ENCODE measurements around the gene CLSTN2.

The CLSTN2 gene

DNA sequence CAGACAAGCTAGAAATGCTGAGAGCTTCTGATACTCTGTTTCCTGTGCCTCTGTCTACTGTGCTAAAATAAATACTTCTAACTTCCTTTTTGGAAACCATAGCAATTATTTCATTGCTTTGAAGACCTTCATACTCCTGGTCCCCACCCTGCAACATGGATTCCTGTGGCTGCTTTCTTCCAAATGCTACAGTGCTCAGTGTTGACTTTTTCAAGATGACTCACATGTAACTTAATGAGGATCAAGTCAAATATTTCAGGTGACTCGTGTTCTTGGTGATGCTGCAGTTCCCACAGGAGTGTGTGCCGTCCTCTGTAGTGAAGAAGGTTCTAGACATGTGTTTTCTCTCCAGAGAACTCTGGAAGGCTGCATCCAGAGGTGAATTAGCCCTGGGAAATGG is 288.6 kb downstream of the CLSTN2 start:
- Mint-ChIP-seq H3K4me3 (no peak overlapping the region), H3K27ac (no peak overlapping the region), H3K36me3 (ENCODE audit: low read depth) (no peaks in the 10 kb centered on the region), H3K27me3 (ENCODE audit: low read depth) (no peaks in the 10 kb centered on the region), H3K9me3 (no peaks in the 10 kb centered on the region), H3K4me1 (ENCODE audit: low read depth) (no peaks in the 10 kb centered on the region)

GRCh38 chr3:140224307-140224706 is 289.3 kb downstream of the CLSTN2 start:
- no peaks in the 10 kb centered on the region for H3K9me3 Mint-ChIP-seq
- H3K4me1 Mint-ChIP-seq (ENCODE audit: low read depth): no peaks in the 10 kb centered on the region
- no peak overlapping the region for H3K27ac Mint-ChIP-seq
- H3K27me3 Mint-ChIP-seq (ENCODE audit: low read depth): no peaks in the 10 kb centered on the region
- H3K36me3 Mint-ChIP-seq (ENCODE audit: low read depth): no peaks in the 10 kb centered on the region
- H3K4me3 Mint-ChIP-seq: no peak overlapping the region

GRCh38 chr3:140225996-140226395 is 291.0 kb downstream of the CLSTN2 start:
- H3K36me3 Mint-ChIP-seq (ENCODE audit: low read depth): no peaks in the 10 kb centered on the region
- no peaks in the 10 kb centered on the region for H3K4me1 Mint-ChIP-seq (ENCODE audit: low read depth)
- H3K27me3 Mint-ChIP-seq (ENCODE audit: low read depth): no peaks in the 10 kb centered on the region
- no peaks in the 10 kb centered on the region for H3K9me3 Mint-ChIP-seq
- no peak overlapping the region for H3K27ac Mint-ChIP-seq
- H3K4me3 Mint-ChIP-seq: no peak overlapping the region

DNA sequence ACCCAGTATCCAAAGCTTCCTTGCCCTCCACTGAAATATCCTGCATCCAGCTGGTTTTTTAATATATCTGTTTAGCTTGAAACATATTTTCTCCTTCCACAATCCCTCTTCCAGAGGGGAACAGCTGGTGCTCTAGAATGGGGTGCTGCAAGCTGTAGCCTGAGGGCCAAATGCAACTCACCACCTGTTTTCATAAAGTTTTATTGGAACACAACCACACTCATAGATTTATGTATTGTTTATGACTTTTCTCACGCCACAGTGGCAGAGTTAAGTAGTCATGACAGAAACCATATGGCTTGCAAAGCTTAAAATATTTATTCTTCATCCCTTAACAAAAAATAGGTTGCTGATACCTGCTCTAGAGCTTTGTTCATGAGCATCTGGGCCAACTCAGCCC is 298.7 kb downstream of the CLSTN2 start:
- no peaks in the 10 kb centered on the region for H3K4me1 Mint-ChIP-seq (ENCODE audit: low read depth)
- H3K9me3 Mint-ChIP-seq: no peaks in the 10 kb centered on the region
- no peaks in the 10 kb centered on the region for H3K27me3 Mint-ChIP-seq (ENCODE audit: low read depth)
- H3K36me3 Mint-ChIP-seq (ENCODE audit: low read depth): no peaks in the 10 kb centered on the region
- H3K27ac Mint-ChIP-seq: no peak overlapping the region
- no peak overlapping the region for H3K4me3 Mint-ChIP-seq

DNA sequence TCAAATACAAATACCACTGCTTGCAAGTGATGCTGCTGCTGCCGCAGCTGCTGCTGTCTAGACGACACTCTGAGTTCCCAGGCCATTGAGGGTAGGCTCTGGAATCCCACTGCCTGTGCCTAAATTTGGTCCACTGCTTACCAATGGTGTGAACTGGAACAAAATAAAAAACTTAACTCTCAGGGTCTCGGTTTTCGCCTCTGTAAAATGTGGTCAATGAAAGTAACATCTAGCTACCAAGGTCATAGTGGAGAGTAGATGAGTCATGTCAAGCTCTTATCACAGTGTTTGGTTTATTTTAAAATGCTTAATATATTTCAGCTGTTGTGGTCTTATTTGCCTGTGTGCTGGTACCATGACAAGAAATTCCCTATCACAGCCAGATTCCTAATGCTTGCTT is 299.3 kb downstream of the CLSTN2 start:
- H3K4me3 Mint-ChIP-seq: no peak overlapping the region
- H3K4me1 Mint-ChIP-seq (ENCODE audit: low read depth): no peaks in the 10 kb centered on the region
- no peaks in the 10 kb centered on the region for H3K36me3 Mint-ChIP-seq (ENCODE audit: low read depth)
- no peak overlapping the region for H3K27ac Mint-ChIP-seq
- no peaks in the 10 kb centered on the region for H3K9me3 Mint-ChIP-seq
- H3K27me3 Mint-ChIP-seq (ENCODE audit: low read depth): no peaks in the 10 kb centered on the region

GRCh38 chr3:140236836-140237501 is 302.0 kb downstream of the CLSTN2 start:
- H3K27ac Mint-ChIP-seq: no peak overlapping the region
- H3K27me3 Mint-ChIP-seq (ENCODE audit: low read depth): no peaks in the 10 kb centered on the region
- H3K4me3 Mint-ChIP-seq: no peak overlapping the region
- H3K4me1 Mint-ChIP-seq (ENCODE audit: low read depth): no peaks in the 10 kb centered on the region
- no peaks in the 10 kb centered on the region for H3K36me3 Mint-ChIP-seq (ENCODE audit: low read depth)
- H3K9me3 Mint-ChIP-seq: no peaks in the 10 kb centered on the region

GRCh38 chr3:140238646-140239314 is 303.8 kb downstream of the CLSTN2 start:
- H3K27me3 Mint-ChIP-seq (ENCODE audit: low read depth): no peaks in the 10 kb centered on the region

GRCh38 chr3:140242818-140243276 is 307.9 kb downstream of the CLSTN2 start:
- Mint-ChIP-seq H3K9me3 (no peaks in the 10 kb centered on the region), H3K4me3 (no peak overlapping the region), H3K4me1 (ENCODE audit: low read depth) (no peaks in the 10 kb centered on the region), H3K27ac (no peak overlapping the region), H3K36me3 (ENCODE audit: low read depth) (no peaks in the 10 kb centered on the region), H3K27me3 (ENCODE audit: low read depth) (no peaks in the 10 kb centered on the region)

More at GRCh38 chr3:140238646-140239314, 303.8 kb downstream of the CLSTN2 start:
- Mint-ChIP-seq H3K27ac (no peak overlapping the region), H3K9me3 (no peaks in the 10 kb centered on the region), H3K36me3 (ENCODE audit: low read depth) (no peaks in the 10 kb centered on the region), H3K4me3 (no peak overlapping the region), H3K4me1 (ENCODE audit: low read depth) (no peaks in the 10 kb centered on the region)

- H3K4me3 Mint-ChIP-seq: no peak overlapping the region
- H3K9me3 Mint-ChIP-seq: no peaks in the 10 kb centered on the region
Measured at GRCh38 chr3:140243575-140243974, 308.6 kb downstream of the CLSTN2 start.

DNA sequence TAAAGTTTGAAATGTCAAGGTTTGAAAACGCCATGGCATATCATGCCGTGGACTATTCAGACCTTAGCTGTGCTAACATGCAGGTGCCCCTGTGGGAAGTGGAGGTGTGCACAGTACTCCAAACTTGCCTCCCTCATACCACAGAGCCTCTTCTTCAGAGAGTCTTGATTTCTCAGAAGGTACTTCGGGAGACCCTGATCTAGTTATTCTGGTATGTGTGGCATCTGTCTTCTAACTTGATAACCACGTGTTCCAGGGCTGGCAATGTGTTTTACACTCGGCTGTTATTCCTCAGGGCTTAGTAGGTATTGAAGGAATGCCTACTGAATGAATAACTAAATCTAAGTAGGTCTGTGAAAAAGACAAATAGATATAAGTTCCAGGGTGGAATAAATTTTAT is 309.9 kb downstream of the CLSTN2 start:
- Mint-ChIP-seq H3K4me3 (no peak overlapping the region), H3K27ac (no peak overlapping the region), H3K4me1 (ENCODE audit: low read depth) (no peaks in the 10 kb centered on the region), H3K27me3 (ENCODE audit: low read depth) (no peaks in the 10 kb centered on the region), H3K9me3 (no peaks in the 10 kb centered on the region), H3K36me3 (ENCODE audit: low read depth) (no peaks in the 10 kb centered on the region)

More at GRCh38 chr3:140243575-140243974, 308.6 kb downstream of the CLSTN2 start:
- H3K36me3 Mint-ChIP-seq (ENCODE audit: low read depth): no peaks in the 10 kb centered on the region
- no peaks in the 10 kb centered on the region for H3K4me1 Mint-ChIP-seq (ENCODE audit: low read depth)
- no peak overlapping the region for H3K27ac Mint-ChIP-seq
- no peaks in the 10 kb centered on the region for H3K27me3 Mint-ChIP-seq (ENCODE audit: low read depth)

GRCh38 chr3:140246578-140246977 is 311.6 kb downstream of the CLSTN2 start:
- no peaks in the 10 kb centered on the region for H3K36me3 Mint-ChIP-seq (ENCODE audit: low read depth)
- H3K27ac Mint-ChIP-seq: no peak overlapping the region
- no peaks in the 10 kb centered on the region for H3K4me1 Mint-ChIP-seq (ENCODE audit: low read depth)
- H3K27me3 Mint-ChIP-seq (ENCODE audit: low read depth): no peaks in the 10 kb centered on the region
- H3K9me3 Mint-ChIP-seq: no peaks in the 10 kb centered on the region
- no peak overlapping the region for H3K4me3 Mint-ChIP-seq

DNA sequence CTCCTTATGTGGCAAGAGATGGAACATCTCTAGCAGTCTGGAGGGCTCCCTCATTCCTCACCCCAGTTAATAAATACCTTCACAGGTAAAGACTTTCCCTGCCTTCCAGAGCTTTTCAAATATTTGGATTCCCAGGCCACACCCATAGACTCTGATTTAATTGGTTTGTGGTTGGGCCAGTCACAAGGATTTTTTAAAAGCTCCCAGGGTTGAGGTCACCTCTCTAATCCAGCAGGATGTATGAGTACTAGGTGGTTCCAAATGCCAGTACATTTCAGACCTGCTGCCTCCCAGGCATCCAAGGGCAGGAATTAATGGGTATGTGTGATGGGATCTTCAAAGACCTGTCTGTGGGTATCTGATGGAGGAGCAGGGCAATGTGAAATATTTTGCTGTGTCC is 312.8 kb downstream of the CLSTN2 start:
- no peaks in the 10 kb centered on the region for H3K36me3 Mint-ChIP-seq (ENCODE audit: low read depth)
- no peaks in the 10 kb centered on the region for H3K4me1 Mint-ChIP-seq (ENCODE audit: low read depth)
- no peaks in the 10 kb centered on the region for H3K9me3 Mint-ChIP-seq
- H3K27me3 Mint-ChIP-seq (ENCODE audit: low read depth): no peaks in the 10 kb centered on the region
- H3K4me3 Mint-ChIP-seq: no peak overlapping the region
- no peak overlapping the region for H3K27ac Mint-ChIP-seq

GRCh38 chr3:140249188-140249587 is 314.2 kb downstream of the CLSTN2 start:
- Mint-ChIP-seq H3K4me1 (ENCODE audit: low read depth) (no peaks in the 10 kb centered on the region), H3K27me3 (ENCODE audit: low read depth) (no peaks in the 10 kb centered on the region), H3K9me3 (no peaks in the 10 kb centered on the region), H3K27ac (no peak overlapping the region), H3K36me3 (ENCODE audit: low read depth) (no peaks in the 10 kb centered on the region), H3K4me3 (no peak overlapping the region)

DNA sequence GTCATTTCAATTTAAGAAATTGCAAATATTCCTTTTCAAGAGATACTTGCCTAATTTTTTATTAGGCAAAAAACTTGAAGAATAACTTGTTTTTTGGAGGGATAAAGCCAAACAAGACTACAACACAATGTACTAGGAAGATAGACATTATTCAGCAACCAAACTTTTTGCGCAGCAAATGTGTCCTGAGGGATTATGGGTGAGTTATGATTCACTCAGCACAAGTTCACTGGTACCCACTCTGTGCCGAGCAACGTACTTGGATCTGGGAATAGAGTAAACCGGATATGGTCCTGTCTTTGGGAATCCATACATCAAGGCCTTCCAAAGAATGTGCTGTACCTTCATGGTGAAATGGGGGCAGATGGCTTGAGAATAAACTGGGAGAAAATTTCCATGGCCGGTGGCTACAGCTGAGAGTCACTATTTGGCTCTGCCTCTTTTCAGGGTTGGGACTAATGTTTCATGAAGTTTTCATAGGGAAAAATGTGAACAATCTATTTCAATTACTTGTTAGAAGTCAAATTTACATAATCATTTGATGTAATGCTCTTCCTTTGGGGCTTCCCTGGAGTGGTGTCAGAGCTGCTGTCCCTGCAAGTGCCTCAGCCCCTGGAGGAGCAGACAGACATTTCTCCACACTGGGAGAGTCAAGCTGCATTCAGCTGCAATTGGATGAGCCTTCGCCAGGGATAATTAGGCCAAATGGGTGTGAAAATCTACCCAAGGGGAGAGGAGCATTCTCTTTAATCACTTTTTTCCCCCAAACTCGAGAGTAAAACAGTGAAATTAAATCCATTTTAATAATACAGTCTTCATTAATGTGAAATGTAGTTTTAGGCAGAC is 315.2 kb downstream of the CLSTN2 start:
- H3K27me3 Mint-ChIP-seq (ENCODE audit: low read depth): no peaks in the 10 kb centered on the region
- H3K9me3 Mint-ChIP-seq: no peaks in the 10 kb centered on the region
- no peaks in the 10 kb centered on the region for H3K4me1 Mint-ChIP-seq (ENCODE audit: low read depth)
- H3K36me3 Mint-ChIP-seq (ENCODE audit: low read depth): no peaks in the 10 kb centered on the region
- H3K4me3 Mint-ChIP-seq: no peak overlapping the region
- H3K27ac Mint-ChIP-seq: no peak overlapping the region

- no peak overlapping the region for H3K27ac Mint-ChIP-seq
- no peaks in the 10 kb centered on the region for H3K4me1 Mint-ChIP-seq (ENCODE audit: low read depth)
- no peaks in the 10 kb centered on the region for H3K27me3 Mint-ChIP-seq (ENCODE audit: low read depth)
- H3K36me3 Mint-ChIP-seq (ENCODE audit: low read depth): no peaks in the 10 kb centered on the region
- H3K9me3 Mint-ChIP-seq: no peaks in the 10 kb centered on the region
- H3K4me3 Mint-ChIP-seq: no peak overlapping the region
Measured at GRCh38 chr3:140250945-140251344, 316.0 kb downstream of the CLSTN2 start.
